HG02623 (cell line): ENCODE results near the gene NBPF11.
"Not testable (repeated sequence)": the region's sequence is repeated elsewhere in the genome, so short reads cannot be mapped to it uniquely, and the experiment has no call there.

Experiments used
- ATAC-seq: cut with Tn5 transposase; IDR thresholded peaks from one replicate; pipeline ENCODE4 v1.9.1; 2021; ENCODE audit warnings: moderate library complexity; ENCODE audit not compliant: unreplicated experiment

NBPF11 gene, protein sequence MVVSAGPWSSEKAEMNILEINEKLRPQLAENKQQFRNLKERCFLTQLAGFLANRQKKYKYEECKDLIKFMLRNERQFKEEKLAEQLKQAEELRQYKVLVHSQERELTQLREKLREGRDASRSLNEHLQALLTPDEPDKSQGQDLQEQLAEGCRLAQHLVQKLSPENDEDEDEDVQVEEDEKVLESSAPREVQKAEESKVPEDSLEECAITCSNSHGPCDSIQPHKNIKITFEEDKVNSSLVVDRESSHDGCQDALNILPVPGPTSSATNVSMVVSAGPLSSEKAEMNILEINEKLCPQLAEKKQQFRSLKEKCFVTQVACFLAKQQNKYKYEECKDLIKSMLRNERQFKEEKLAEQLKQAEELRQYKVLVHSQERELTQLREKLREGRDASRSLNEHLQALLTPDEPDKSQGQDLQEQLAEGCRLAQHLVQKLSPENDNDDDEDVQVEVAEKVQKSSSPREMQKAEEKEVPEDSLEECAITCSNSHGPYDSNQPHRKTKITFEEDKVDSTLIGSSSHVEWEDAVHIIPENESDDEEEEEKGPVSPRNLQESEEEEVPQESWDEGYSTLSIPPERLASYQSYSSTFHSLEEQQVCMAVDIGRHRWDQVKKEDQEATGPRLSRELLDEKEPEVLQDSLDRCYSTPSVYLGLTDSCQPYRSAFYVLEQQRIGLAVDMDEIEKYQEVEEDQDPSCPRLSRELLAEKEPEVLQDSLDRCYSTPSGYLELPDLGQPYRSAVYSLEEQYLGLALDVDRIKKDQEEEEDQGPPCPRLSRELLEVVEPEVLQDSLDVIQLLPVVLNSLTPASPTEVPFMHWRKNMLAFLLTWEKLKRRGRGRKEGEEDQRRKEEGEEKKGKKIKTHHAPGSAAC

DNA sequence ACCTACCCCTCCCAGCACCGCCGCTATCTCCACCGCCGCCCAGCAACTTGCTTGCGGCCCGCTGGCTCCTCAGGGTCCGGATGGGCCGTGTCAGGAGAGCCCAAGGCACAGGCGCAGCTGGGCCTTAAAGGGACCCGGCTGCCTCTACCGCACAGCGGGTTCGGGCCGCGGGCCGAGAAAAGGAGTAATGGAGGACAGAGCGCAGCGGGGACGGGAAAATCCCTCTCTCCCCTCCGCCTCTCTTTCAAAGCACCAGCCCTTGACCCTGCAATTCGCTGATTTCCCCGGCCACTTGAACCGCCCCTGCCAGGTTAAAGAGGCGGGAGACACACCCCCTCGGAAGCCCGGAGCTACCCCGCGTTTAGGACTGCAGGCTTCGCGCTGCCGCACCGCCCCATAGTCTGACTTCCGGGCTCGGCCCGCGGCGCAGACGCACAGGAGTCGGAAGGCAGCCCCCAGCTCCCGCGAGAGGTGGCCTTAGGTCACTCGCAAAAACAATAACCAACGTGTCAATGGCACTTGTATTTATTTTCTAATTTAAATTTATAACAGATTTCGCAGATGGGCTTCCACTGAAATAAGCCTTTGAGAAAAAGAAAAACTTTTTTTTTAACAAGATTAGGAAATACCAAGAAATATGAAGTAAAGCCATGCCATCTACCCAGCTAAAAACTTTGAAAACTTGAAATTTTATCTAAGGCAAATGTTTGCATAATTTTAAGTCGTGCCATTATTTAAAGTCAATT is at the start of gene NBPF11:
Gene NBPF11 (minus strand): TSS at position 371 of the 746 bp plus-strand sequence. CDS start 25,278 bp downstream, outside the sequence.
- peak; percentile 78 for ATAC-seq

DNA sequence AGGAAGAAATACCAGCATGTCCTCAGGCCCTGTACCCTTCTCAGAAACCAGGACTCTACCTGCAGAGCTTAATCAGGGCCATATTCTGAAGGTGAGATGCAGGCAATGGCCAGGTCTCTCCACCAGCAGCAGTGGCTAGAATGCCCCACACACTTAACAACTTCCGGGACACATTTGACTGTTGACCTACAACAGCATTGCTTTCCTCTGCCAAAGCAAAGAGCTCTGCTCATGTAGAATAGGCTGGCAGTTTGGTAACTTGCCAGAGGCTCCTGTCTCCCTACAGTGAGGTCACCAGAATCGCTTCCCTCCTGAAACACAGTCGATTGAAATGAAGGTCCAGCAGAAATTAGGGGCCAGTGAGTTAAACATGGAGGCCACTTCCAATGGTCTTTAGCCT is 45.3 kb upstream of the NBPF11 start:
- ATAC-seq: not testable (repeated sequence)

DNA sequence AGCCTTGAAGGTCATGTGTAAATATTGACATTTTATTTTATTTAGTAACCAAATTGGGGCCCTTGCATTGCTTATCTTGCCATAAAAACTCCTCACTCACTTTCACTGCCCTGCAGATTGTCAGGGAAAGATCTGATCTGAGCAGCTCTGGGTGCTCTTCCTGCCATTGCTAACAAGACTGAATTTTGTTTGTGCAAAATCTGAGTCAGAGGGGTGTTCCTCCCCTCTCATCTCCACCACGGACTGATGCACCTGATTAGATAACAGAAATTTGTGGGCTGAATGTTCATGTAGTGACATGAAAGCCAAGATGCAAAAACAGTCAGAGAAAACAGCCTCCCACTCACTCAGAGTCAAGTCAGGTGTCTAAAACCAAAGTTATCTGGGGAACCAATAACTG is 44.9 kb upstream of the NBPF11 start:
- not testable (repeated sequence) for ATAC-seq

DNA sequence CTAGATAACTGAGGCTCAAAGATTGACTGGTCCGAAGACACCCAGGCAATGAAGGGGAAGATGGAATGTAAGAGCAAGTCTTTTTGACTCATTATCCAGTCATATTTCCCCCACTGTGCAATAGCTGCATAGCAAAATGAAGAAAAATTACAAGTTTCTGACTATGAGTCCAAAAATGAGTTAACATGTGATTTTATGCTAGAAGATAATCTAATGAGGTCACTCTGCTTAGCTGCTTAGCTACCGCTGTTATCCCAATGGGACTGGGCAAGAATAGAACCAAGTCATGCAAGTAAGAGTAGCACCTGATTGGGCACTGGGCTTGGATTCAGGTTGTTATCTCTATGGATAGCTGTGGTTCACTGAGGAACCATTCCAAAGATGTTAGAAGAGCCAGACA is 43.0 kb upstream of the NBPF11 start:
- ATAC-seq: not testable (repeated sequence)

DNA sequence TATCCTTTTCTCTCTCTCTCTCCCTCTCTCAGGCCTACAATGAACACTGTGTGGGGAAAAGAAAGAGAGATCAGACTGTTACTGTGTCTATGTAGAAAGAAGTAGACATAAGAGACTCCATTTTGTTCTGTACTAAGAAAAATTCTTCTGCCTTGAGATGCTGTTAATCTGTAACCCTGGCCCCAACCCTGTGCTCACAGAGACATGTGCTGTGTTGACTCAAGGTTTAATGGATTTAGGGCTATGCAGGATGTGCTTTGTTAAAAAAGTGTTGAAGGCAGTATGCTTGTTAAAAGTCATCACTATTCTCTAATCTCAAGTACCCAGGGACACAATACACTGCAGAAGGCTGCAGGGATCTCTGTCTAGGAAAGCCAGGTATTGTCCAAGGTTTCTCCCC is 36.7 kb upstream of the NBPF11 start:
- not testable (repeated sequence) for ATAC-seq

DNA sequence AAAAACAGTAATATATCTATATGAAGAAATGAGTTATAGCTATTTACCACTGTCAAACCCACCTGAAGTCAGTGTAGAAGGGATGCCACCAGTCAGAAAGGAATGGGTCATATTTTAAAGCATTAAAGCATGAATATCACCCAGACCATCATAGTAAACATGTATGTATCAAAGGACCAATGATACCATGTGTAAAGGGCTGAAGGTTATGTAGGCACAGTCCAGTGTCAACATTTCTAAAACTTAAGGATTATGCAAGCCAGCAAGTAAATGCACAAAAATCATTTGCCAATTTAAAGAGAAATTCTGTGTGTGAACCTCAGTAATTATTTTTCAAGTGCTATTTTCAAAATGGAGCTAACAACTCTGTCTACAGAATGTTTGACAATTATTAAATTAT is 26.6 kb upstream of the NBPF11 start:
- ATAC-seq: not testable (repeated sequence)

DNA sequence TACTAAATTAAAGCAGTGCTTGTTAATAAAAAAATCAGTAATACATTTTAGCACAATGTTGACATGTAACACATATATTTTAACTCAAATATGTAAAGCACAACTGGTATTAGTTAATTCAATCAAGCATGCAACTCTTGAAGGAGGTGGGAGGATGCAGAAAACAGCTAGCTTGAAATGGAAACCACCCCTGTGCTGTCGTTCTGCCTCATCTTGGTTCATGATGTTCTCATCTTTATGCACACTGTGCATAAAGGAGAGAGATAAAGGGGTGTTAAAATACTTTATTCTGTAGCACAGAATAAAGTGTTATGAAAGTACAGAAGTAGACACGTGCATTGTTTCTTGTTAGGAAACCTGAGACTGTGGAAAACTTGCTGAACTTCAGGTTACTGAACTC is 23.3 kb upstream of the NBPF11 start:
- ATAC-seq: not testable (repeated sequence)

DNA sequence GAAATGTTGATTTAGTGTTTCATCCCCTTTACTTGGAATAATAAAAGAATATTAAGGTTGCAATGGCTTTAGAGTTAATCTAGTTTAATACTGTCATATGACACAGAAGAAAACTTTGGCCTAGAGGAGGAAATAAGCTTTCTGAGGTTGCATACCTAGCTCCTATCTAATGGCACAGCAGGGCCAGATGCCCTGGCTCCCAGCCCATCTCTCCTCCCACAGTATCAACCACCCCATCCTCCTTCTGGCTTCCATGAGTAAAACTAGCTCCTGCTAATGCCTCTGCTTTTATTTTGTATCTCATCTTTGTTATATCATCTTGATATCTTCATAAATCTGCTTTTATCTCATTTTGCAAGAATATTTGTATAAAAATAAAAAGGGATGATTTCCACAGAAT is 19.9 kb upstream of the NBPF11 start:
- ATAC-seq: not testable (repeated sequence)

DNA sequence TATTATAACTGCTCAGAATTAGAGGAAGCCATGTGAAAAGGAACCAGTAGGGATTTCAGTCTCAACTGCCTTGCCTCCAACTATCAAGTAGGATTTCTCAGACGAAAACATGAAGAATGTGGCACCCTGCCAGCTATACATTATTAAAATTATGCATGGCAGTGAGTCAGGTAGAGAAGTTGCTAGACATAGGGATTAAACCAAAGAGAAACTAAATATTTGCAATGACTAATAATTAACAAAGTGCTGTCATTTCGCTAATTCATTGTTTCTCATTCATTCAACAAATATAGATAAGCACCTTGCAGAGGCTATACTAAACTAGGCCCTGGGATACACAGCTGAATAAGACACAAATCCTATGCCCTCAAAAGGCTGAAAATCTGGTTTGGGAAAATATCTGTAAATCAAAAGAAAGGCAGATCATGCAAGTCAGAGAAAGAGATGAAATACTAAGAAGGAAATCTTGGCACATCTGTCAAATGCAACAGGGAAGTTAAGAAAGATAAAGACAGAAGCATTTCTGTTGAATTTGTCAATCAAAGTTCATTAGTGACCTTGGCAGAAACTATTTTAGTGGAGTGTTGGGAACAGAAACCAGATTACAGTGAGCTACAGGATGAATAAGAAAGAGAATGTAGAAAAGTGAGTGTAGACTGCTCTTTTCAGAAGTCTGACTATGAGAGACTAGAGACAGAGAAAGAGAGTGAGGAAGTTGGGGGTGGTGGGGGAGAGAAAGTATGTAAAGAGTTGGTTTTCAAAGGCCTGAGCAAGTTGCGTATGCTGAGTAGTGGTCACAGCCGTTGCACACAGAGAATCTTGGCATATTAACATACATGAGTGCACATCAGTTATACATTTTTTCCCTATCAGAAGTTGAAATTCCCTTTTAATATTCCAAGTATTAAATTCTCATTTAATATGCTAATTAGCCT is 14.7 kb upstream of the NBPF11 start:
- ATAC-seq: no peak

DNA sequence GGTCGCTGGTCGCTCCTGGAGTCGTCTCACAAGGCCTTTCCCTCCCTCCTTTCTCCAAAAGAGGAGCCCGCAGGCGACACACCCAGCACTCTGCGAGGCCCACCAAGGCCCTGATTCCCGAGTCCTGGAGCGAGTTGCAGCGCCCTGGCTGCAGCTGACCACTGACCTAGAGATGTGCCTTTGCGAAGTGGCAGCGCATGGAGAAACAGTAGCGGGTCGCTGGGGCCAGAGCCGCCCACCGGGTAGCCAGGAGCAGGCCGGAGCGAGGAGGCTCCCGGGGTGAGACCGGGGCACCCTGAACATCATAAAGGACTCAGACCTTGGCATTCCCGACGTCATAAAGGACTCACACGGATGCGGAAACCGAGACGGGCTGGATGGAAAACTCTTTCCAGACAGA is 10.3 kb upstream of the NBPF11 start:
- no peak for ATAC-seq

DNA sequence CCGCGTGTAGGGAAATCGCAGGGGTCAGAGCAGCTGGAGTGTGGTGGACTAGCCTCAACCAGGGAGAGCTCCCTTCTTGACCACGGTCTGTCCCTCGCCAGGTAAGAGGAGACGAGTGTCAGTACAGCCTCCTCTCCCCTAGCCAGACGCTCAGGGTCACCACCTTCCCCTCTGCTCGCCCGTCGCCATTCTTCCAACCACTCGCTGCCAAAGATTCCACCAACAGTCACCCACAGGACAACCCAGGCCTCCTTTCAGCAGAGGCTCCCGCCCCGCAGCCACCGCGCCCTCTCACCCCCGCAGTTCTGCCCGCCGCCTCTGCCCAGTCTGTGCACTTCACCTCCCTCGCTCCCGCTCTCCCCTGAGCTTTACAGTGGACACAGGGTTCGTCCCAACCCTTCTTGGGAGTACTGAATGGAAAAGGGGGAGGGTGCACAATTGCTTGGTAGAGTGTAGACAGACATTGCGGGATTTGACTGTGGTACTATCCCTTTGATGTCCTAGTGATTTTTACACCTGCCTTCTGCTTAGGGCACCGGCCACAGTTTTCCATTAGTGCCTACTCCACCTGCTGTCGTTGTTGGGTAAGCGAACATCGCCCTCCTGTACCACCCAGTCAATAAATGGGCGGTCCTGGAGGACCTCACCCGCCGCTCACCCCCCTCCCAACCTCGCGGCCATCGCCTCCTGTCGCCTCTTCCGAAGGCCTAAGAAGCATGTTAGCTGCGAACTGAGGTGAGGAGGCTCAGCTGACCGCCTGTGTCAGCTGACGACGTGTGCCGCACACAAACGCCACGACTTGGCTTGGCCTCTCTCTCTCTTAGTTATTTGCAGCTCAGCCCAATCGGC is 9.2 kb upstream of the NBPF11 start:
- no peak for ATAC-seq

DNA sequence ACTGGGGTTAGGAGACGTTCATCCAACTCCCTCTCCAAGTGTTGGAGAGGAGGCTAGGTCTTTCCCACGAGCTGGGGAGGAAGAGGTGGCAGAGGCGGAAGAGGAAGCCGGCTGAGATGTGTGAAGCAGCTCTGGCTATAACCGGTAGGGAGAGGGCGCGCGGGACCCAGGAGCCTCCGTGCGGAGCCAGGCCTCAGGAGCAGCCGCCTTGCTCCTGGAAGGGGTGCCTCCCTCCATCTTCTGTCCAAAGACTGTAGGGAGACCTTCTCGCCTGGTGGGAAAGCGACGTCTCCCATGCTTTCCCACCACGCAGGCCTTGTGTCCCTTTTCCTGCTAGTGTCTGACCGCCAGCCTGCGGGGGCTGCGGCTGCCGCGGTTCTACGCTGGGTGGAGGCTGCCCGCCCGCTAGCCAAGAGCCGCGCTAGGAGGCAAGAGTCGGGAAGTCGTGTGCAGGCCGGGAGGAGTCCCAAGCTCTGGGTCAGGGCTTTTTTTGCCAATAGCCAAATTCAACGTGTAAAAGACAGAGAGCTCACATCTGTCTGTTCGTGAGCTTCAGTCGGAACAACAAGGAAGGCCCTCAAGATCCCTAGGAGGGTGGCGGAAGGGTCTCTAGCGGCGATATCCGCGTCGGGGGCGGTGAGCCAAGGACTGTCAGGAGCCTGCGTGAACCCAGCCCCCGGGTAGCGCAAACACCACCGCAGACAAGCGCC is 8.4 kb upstream of the NBPF11 start:
- no peak for ATAC-seq

DNA sequence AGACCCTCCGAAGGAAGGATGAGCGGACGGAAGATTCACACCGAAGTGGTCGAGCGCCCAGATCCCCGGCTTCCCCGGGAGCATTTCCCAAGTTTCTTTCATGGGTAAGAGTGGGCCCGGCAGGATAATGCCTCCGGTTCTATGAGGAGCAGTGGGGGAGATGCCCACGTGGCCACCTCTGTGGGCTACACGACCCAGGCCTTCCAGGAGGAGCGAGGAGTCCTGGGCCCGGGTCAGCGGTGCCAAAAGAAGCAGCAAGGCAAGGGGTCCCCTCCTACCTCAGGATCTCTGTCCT is 7.9 kb upstream of the NBPF11 start:
- no peak for ATAC-seq

DNA sequence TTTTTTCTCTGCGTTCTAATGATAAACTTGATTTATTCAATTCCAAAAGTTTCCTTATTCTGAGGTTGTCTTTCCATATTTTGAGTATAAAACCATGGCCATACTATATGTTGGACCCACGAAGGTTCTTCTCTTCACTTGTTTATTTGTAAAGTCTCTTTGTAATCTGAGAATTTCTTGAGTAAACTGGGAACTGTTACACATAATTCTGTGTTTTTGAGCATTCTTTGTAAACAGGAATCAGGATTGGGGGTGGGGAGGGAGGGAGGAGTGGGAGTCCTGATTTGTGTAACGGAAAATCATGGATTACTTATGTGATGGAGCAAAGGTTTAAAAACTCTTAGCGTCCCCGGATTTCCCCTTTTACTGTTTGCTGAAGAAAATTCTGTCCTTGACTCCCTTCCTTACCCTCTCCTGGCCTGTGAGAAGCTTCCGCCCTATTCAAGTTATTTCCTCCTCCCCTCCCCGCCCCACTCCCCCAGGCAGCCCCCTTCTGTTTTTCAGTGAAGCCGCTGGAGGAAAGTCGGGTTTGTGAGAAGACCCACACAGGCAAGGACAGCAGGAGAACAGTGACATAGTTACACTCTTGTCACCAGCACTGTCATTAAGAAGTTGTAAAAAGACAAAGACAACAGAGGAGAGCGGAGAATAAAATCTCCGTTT is 6.4 kb upstream of the NBPF11 start:
- no peak for ATAC-seq

DNA sequence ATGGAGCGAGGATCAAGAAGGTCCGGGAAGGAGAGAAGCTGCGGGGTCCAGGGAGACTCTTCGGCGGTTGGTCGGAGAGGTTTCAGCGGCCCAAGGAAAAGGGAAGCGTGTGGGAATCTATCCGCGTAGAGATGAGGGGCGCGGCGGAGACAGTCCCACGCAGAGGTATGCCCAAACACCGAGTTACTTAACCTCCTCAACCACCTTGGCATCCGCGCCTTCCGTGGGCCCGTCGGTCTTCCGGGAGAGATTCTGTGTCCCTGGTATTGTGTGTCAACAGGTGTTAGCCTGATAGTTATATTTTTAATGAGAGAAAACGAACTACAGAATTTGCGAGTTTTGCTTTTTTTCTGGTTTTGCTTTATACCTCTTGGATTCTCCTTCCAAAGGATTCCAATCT is 5.7 kb upstream of the NBPF11 start:
- not testable (repeated sequence) for ATAC-seq

DNA sequence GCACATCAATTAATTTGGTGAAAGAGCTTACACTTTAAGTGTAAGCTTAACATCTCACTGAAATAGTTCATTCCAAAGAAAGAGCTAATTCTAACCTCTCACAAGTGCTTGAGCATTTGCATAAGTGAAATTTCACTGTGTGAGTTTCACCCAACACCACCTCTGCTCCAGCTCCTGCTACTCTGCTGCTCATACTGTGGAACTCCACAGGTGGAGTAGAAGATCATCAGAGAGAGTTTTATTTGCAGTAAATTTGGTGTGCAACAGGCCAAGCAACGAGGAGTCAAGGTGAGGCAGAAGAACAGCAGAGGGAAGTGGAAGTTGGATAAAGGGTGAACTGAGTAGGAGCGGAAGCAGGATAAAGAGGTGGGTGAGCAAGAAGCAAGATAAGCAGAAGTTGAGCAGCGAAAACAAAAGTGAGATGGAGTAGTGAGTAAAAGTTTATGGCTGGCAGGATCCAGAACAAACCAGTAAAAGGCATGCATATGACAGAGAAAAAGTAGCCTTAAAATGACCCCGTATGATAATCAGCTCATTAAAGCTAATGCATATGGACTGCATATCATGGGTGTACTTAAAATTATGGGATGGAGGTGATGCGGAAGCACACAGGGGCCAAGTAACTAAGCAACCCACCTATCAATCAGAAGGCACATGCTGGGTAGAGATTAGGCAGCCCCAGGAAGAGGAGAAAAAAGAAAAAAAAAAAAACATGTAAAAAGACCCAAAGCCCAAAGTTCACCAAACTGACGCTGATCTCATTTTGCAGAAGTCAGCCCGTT is 3.6 kb upstream of the NBPF11 start:
- ATAC-seq: not testable (repeated sequence)

DNA sequence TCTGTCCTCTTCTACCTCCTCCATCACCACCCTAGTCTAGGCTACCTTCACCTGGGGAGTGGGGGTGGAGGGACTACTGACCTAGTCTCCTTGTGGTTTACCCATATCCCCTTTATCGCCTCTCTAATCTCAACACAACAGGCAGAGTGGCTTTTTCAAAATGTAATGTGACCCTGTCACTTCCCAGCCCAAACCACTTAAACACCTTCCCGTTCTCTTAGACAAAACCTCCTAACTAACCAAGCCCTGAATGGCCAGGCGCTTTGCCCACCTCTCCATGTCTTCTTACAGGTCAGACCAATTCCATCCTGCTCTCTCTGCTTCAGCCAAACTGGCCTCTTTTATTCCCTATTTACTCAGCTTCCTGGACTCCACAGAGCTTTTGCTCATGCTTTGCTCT is 714 bp upstream of the NBPF11 start:
- ATAC-seq: not testable (repeated sequence)
